GM12878 (cell line): Measurements from ENCODE around the gene TMEM178A.
"Not testable (repeated sequence)": the region's sequence is repeated elsewhere in the genome, so short reads cannot be mapped to it uniquely, and the experiment has no call there.

ENCODE experiments used
- SIN3A ChIP-seq: IDR thresholded peaks from 2 replicates; pipeline ENCODE4 v1.6.1; 2012; ENCODE audit warnings: low read depth, low read length, improper control_type of control experiment
- ZNF274 ChIP-seq: IDR thresholded peaks from one replicate; pipeline ENCODE4 v1.8.0; 2011; ENCODE audit not compliant: insufficient read length, insufficient read depth
- TF ChIP-seq, protein P1 (sequence below): fragments of 450-650 bp; formaldehyde crosslinking; IDR thresholded peaks from 2 replicates; pipeline ENCODE4 v1.4.0; 2020; ENCODE audit warnings: mild to moderate bottlenecking, moderate library complexity

DNA sequence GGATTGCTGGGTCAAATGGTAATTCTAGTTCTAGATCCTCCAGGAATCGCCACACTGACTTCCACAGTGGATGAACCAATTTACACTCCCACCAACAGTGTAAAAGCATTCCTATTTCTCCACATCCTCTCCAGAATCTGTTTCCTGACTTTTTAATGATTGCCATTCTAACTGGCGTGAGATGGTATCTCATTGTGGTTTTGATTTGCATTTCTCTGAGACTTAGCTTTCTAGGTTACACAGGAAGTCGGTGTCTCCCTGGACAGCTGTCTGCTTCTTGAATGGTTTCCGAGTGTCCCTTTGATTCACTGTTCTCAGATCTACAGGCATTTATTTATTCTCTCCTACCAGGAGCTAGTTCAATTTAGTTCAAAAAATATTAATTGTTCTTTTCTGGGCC, 62.4 kb downstream of the TMEM178A start:
- TF ChIP-seq SIN3A, ZNF274: not testable (repeated sequence)
- TF ChIP-seq, protein P1, sequence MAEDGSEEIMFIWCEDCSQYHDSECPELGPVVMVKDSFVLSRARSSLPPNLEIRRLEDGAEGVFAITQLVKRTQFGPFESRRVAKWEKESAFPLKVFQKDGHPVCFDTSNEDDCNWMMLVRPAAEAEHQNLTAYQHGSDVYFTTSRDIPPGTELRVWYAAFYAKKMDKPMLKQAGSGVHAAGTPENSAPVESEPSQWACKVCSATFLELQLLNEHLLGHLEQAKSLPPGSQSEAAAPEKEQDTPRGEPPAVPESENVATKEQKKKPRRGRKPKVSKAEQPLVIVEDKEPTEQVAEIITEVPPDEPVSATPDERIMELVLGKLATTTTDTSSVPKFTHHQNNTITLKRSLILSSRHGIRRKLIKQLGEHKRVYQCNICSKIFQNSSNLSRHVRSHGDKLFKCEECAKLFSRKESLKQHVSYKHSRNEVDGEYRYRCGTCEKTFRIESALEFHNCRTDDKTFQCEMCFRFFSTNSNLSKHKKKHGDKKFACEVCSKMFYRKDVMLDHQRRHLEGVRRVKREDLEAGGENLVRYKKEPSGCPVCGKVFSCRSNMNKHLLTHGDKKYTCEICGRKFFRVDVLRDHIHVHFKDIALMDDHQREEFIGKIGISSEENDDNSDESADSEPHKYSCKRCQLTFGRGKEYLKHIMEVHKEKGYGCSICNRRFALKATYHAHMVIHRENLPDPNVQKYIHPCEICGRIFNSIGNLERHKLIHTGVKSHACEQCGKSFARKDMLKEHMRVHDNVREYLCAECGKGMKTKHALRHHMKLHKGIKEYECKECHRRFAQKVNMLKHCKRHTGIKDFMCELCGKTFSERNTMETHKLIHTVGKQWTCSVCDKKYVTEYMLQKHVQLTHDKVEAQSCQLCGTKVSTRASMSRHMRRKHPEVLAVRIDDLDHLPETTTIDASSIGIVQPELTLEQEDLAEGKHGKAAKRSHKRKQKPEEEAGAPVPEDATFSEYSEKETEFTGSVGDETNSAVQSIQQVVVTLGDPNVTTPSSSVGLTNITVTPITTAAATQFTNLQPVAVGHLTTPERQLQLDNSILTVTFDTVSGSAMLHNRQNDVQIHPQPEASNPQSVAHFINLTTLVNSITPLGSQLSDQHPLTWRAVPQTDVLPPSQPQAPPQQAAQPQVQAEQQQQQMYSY (CRISPR knock-in tag) = not testable (repeated sequence)
